Lung (tissue), 12 donors: ENCODE results near the gene LGR6. TPM values are rescaled to one million over a fixed set of nuclear protein-coding genes. Genes with fewer than 3 reads are reported as not detected.

ENCODE experiments used
- ATAC-seq: fragments of 200-7000 bp; cut with Tn5 transposase; one replicate; pipeline ENCODE4 v1.9.1; 2020; ENCODE audit warnings: moderate number of reproducible peaks; ENCODE audit not compliant: insufficient read depth, low FRiP score
- DNase-seq, 3 donors: peaks; one replicate each; pipeline ENCODE4 v3.0.0-alpha.2; 2013 to 2017
- H3K27ac ChIP-seq, 2 donors: one replicate each; pipeline ENCODE4 v1.5.1; 2013; ENCODE audit warnings: mild to moderate bottlenecking in 2 of 2, moderate library complexity in 2 of 2, control low read depth in 1 of 2, inconsistent platforms in 1 of 2, low read depth in 1 of 2, low read length in 1 of 2
- H3K27me3 ChIP-seq, 3 donors: one replicate each; pipeline ENCODE4 v1.5.1; 2013; ENCODE audit warnings: low read length in 2 of 3; ENCODE audit not compliant: control insufficient read depth in 3 of 3, insufficient read depth in 3 of 3
- H3K36me3 ChIP-seq, 4 donors: one replicate each; pipeline ENCODE4 v1.5.1; 2013; ENCODE audit warnings: low read length in 4 of 4, mild to moderate bottlenecking in 1 of 4, moderate library complexity in 1 of 4; ENCODE audit not compliant: control insufficient read depth in 4 of 4, insufficient read depth in 4 of 4
- H3K4me1 ChIP-seq, 5 donors: one replicate each; pipeline ENCODE4 v1.5.1; 2013; ENCODE audit warnings: low read length in 5 of 5, mild to moderate bottlenecking in 2 of 5, moderate library complexity in 1 of 5; ENCODE audit not compliant: control insufficient read depth in 5 of 5, insufficient read depth in 5 of 5
- H3K4me3 ChIP-seq: one replicate; pipeline ENCODE4 v1.5.1; 2013; ENCODE audit warnings: mild to moderate bottlenecking, control low read depth, moderate library complexity
- H3K9ac ChIP-seq, 2 donors: one replicate each; pipeline ENCODE4 v1.5.1; 2013; ENCODE audit warnings: low read length in 2 of 2, control low read depth in 1 of 2; ENCODE audit not compliant: insufficient read depth in 1 of 2
- H3K9me3 ChIP-seq, 4 donors: one replicate each; pipeline ENCODE4 v1.5.1; 2013; ENCODE audit warnings: low read length in 3 of 4, mild to moderate bottlenecking in 1 of 4, moderate library complexity in 1 of 4; ENCODE audit not compliant: control insufficient read depth in 4 of 4, insufficient read depth in 3 of 4
- CTCF ChIP-seq: IDR thresholded peaks from 2 replicates; pipeline ENCODE4 v1.5.1; 2012; ENCODE audit warnings: mild to moderate bottlenecking; ENCODE audit errors: control extremely low read depth, extremely low read depth
- WGBS, 2 donors: extraction: QIAGEN DNeasy Blood & Tissue Kit; methylation state at CpG; one replicate each; pipeline ENCODE4 v1.1.7; 2013; 5-methylcytosine and 5-hydroxymethylcytosine counted together
- polyA plus RNA-seq, 2 donors: library from polyadenylated mRNA; stranded (reverse); fragments of 200-250 nt; gene quantifications; one replicate each; pipeline ENCODE4 v1.2.1, GENCODE V29; 2013
- total RNA-seq, 2 donors: library from RNA; depleted of rRNA in 1 of 2; stranded (reverse); fragments of >200 nt in 1 of 2; gene quantifications; one replicate each; pipeline ENCODE4 v1.2.1, GENCODE V29; 2014 to 2021
- donor health status: control.
- donor health status: control.
- donor health status: Bipolar disorder and iron deficiency.
- donor health status: healthy.
- donor health status: DM: yes; HTN: yes; CAD: no.

The LGR6 gene
- total and polyA plus RNA-seq, 4 donors: 0.57 to 4.1 (median 1.3) TPM

DNA sequence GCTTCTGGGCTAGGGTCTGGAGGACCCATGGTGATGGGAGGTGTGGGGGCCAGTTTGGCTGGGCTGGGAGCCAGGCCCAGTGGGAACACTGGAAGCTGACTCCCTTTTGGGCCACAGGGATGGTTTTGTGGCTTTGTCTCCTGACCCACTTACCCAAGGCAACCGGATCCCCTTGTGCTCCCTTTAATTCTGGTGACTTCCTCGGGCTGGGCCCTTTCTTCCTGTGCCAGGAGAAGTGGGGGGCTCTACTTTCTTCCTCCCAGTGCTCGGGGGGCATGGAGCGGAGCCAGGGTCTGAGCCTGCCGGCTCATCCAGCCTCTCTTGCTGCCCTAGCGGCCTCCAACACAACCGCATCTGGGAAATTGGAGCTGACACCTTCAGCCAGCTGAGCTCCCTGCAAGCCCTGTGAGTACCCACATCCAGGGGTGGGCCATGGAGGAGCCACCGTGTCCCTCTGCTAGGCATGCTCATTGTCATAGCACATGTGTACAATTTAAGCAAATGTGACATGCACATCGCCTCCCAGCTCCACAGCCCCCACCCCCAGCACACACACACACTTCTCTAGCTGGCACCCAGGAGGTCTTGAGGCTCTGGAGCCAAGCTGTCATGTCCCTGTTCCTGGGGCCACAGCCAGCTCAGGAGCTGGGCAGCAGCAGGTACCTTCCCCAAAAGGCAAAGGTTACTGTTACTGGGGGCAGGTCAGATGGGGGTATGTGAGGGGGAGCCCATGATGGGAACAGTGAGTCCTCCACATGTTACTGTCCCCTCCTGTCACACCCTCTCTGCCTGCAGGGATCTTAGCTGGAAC, 113.1 kb downstream of the LGR6 start:
- DNase-seq: peak in 1 of 3 donors; percentile 29
- no peak overlapping the region for H3K4me3 ChIP-seq

GRCh38 chr1:202310071-202310725, 116.6 kb downstream of the LGR6 start:
- no peak for DNase-seq
- no peak for TF ChIP-seq CTCF
- Histone ChIP-seq H3K27ac (no peak overlapping the region), H3K9ac (no peak overlapping the region), H3K4me3 (no peak overlapping the region), H3K27me3 (no peaks in the 10 kb centered on the region), H3K9me3 (no peaks in the 10 kb centered on the region), H3K4me1 (peaks cover 0 to 6% (median 3%) of the 10 kb centered on the region in 5 donors), H3K36me3 (no peaks in the 10 kb centered on the region)
- ATAC-seq: no peak

More for the DNA sequence above, 113.1 kb downstream of the LGR6 start:
- peaks cover 0 to 6% (median under 1%) of the 10 kb centered on the region in 5 donors for H3K4me1 ChIP-seq
- H3K27me3 ChIP-seq: no peaks in the 10 kb centered on the region
- no peaks in the 10 kb centered on the region for H3K36me3 ChIP-seq
- no peak overlapping the region for H3K9ac ChIP-seq
- no peak overlapping the region for H3K27ac ChIP-seq
- ATAC-seq: no peak
- no peak for TF ChIP-seq CTCF
- no peaks in the 10 kb centered on the region for H3K9me3 ChIP-seq
- WGBS, 2 donors: 81 to 82% methylated on average over 9 of the region's 9 CpGs

- Histone ChIP-seq H3K27me3 (no peaks in the 10 kb centered on the region), H3K27ac (no peak overlapping the region), H3K9me3 (no peaks in the 10 kb centered on the region), H3K4me1 (peaks cover 0 to 6% (median 3%) of the 10 kb centered on the region in 5 donors), H3K36me3 (no peaks in the 10 kb centered on the region), H3K9ac (no peak overlapping the region), H3K4me3 (no peak overlapping the region)
- no peak for DNase-seq
- WGBS, 2 donors: 94 to 99% methylated on average over 3 of the region's 3 CpGs
- no peak for ATAC-seq
- TF ChIP-seq CTCF: no peak
Observed at GRCh38 chr1:202310746-202311145, 117.1 kb downstream of the LGR6 start.
